Forelimb muscle (tissue), 1 donor: ENCODE measurements around the gene PIWIL4. TPM values are rescaled to one million over a fixed set of nuclear protein-coding genes. Genes with fewer than 3 reads are reported as not detected.
"Not testable (repeated sequence)": the region's sequence is repeated elsewhere in the genome, so short reads cannot be mapped to it uniquely, and the experiment has no call there.

ENCODE experiments used
- DNase-seq: peaks from one replicate; pipeline ENCODE4 v3.0.0-alpha.2; 2013; ENCODE audit warnings: low read depth
- polyA plus RNA-seq: library from polyadenylated mRNA; unstranded; fragments of 120-200 nt; gene quantifications from one replicate; pipeline ENCODE4 v1.2.1, GENCODE V29; 2013; ENCODE audit not compliant: insufficient read length

Gene PIWIL4
- polyA plus RNA-seq, 1 donor = 4.1 TPM

- no peak for DNase-seq
Measured at GRCh38 chr11:94635072-94635471, 67.9 kb downstream of the PIWIL4 start.

- no peak for DNase-seq
Measured at GRCh38 chr11:94636388-94636949, 69.3 kb downstream of the PIWIL4 start.

- no peak for DNase-seq
Measured at GRCh38 chr11:94638301-94638901, 71.2 kb downstream of the PIWIL4 start.

GRCh38 chr11:94638902-94639373 lies 71.8 kb downstream of the PIWIL4 start:
- peak; percentile 20 for DNase-seq

- no peak for DNase-seq
Measured at GRCh38 chr11:94639901-94640721, 72.9 kb downstream of the PIWIL4 start.

- DNase-seq = no peak
Measured at GRCh38 chr11:94641167-94641761, 74.1 kb downstream of the PIWIL4 start.

GRCh38 chr11:94643186-94643585 lies 76.0 kb downstream of the PIWIL4 start:
- not testable (repeated sequence) for DNase-seq

- DNase-seq = no peak
Measured at GRCh38 chr11:94647926-94648325, 80.8 kb downstream of the PIWIL4 start.

GRCh38 chr11:94648789-94649188 lies 81.6 kb downstream of the PIWIL4 start:
- DNase-seq = no peak

GRCh38 chr11:94649254-94649653 lies 82.1 kb downstream of the PIWIL4 start:
- no peak for DNase-seq

GRCh38 chr11:94649964-94650623 lies 82.9 kb downstream of the PIWIL4 start:
- DNase-seq = no peak

GRCh38 chr11:94650756-94651155 lies 83.6 kb downstream of the PIWIL4 start:
- no peak for DNase-seq

- no peak for DNase-seq
Measured at GRCh38 chr11:94652735-94653284, 85.6 kb downstream of the PIWIL4 start.

- DNase-seq = no peak
Measured at GRCh38 chr11:94653561-94653960, 86.4 kb downstream of the PIWIL4 start.

- DNase-seq = no peak
Measured at GRCh38 chr11:94654201-94654600, 87.0 kb downstream of the PIWIL4 start.

- DNase-seq = no peak
Measured at GRCh38 chr11:94655291-94655690, 88.1 kb downstream of the PIWIL4 start.

- DNase-seq = no peak
Measured at GRCh38 chr11:94655956-94656355, 88.8 kb downstream of the PIWIL4 start.

- DNase-seq = no peak
Measured at GRCh38 chr11:94656968-94657367, 89.8 kb downstream of the PIWIL4 start.

GRCh38 chr11:94657629-94658028 lies 90.5 kb downstream of the PIWIL4 start:
- no peak for DNase-seq

- no peak for DNase-seq
Measured at GRCh38 chr11:94658386-94658785, 91.2 kb downstream of the PIWIL4 start.

GRCh38 chr11:94658888-94659287 lies 91.7 kb downstream of the PIWIL4 start:
- no peak for DNase-seq

- DNase-seq = no peak
Measured at GRCh38 chr11:94661444-94661843, 94.3 kb downstream of the PIWIL4 start.
